RCC 7860 (cell line): Measurements from ENCODE around the gene TNNT2.

Source experiments
- DNase-seq: peaks from one replicate; pipeline ENCODE4 v3.0.0-alpha.2; 2015; ENCODE audit warnings: low spot score
- FAIRE-seq: peaks from 2 replicates; lab custom pipeline; 2012; peaks lifted over from hg19 to GRCh38; lab: Jason Lieb, UNC

TNNT2 gene

DNA sequence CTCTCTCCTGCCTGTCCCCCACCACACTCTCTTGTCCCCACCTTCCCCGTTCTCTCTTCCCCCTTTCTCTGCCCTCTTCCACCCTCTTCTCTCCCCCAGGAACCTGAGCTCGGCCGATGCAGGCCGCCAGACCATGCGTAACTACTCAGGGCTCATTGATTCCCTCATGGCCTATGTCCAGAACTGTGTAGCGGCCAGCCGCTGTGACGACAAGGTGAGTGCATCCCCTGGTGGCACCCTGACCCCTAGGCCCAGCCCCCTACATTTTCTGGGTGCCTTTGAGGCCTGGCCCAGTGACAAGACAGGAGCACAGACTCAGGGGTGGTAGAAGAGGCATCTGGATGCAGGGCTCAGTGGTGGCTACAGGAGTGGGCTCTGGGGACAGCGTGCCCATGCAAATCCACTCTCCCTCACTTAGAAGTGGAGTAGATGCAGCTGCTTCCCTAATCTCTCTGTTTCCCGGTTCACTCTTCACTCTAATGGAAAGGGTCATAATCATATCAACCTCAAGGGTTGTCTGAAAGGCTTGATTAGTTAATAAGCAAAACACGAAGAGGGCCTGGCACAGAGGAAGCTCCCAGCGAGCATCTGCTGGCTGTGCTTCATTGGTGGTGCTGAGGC, 57.2 kb downstream of the TNNT2 start:
- DNase-seq (no peak), FAIRE-seq (no peak)

DNA sequence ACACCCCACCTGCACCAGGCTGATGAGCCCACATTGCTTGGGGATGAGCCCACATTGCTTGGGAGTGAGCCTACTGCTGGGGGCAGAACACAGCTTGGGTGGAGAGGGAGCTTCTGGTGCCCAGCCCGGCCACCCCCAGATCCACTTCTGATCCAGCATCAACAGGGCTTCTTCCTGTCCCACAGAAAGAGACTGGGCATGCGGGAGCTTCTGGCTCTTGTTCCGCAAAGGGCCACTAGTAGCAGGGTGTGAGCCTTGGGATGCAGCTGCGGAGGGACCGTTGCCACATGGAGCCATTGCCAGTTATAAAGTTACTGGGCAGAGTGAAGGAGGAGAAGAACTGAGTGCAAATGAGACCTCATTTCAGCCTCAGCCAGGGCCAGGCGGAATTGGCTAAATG, 57.8 kb downstream of the TNNT2 start:
- no peak for DNase-seq
- FAIRE-seq = no peak

GRCh38 chr1:201318504-201319340, 58.8 kb downstream of the TNNT2 start:
- no peak for DNase-seq
- FAIRE-seq = no peak

DNA sequence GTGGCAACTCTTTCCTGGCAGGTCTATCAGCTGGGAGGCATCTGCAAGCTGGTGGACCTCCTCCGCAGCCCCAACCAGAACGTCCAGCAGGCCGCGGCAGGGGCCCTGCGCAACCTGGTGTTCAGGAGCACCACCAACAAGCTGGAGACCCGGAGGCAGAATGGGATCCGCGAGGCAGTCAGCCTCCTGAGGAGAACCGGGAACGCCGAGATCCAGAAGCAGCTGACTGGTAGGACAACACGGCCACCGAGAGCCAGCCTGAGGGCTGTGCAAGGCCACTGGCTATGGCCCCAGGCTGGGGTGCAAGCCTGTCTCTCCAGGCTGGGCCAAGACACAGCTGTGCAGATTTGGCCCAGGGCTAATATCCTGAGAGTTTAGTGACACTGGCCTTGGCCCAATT, 59.9 kb downstream of the TNNT2 start:
- DNase-seq = no peak

DNA sequence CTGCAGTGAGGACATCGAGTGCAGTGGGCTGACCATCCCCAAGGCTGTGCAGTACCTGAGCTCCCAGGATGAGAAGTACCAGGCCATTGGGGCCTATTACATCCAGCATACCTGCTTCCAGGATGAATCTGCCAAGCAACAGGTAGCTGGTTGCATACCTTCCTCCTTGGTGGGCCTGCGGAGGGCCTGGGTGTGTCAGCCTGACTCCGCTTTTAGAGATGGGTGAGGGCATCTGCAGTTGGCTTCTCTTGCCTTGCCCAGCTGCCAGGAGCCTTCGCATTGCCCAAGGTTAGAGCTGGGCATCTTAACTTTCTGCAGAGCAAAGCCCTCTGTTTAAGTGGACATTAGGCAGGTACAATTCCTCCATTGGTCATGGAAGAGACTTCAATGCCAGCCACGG, 60.9 kb downstream of the TNNT2 start:
- no peak for DNase-seq
- no peak for FAIRE-seq

More for the DNA sequence above, 59.9 kb downstream of the TNNT2 start:
- FAIRE-seq = no peak

- FAIRE-seq (no peak), DNase-seq (no peak)
These were observed 64.4 kb downstream of the TNNT2 start for GRCh38 chr1:201313086-201313485.

DNA sequence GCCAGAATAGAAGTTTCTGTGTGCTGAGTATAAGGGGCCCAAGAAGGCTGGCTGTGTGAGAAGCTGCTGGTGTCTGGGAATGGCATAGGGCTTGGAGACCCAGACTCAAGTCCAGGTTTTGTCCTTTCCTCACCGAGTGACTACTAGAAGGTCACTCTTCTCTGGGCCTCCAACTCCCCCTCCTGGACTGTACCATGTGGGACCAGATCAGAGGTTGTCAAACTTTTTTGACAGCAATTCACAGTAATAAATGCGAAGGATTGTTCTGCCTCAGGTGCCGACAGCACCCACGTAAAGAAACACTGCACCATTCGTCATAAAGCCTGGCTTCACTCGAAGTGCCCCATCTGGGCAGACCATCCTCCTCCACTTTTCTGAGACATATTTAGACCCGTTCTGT, 65.2 kb downstream of the TNNT2 start:
- no peak for DNase-seq
- no peak for FAIRE-seq

- DNase-seq (peak; percentile 43), FAIRE-seq (no peak)
These were observed 66.0 kb downstream of the TNNT2 start for GRCh38 chr1:201311356-201312011.

DNA sequence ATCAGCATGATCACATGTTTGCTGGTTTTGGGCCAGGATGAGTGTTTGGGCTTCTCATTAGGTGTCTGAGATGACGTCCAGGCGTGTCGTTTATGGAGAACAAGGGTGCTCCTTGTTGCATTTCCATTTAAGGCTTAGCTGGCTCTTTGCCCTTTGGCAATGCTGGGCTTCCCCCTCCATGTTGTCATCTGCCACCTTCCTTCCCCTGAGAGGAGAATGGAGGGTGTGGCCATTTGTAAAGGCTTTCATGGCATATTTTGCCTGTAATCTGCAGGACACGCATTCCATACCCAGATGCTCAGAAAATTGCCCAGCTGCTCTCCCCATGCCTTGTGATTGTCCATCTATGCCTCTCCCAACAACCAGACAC, 66.5 kb downstream of the TNNT2 start:
- DNase-seq (peak; percentile 31), FAIRE-seq (no peak)

DNA sequence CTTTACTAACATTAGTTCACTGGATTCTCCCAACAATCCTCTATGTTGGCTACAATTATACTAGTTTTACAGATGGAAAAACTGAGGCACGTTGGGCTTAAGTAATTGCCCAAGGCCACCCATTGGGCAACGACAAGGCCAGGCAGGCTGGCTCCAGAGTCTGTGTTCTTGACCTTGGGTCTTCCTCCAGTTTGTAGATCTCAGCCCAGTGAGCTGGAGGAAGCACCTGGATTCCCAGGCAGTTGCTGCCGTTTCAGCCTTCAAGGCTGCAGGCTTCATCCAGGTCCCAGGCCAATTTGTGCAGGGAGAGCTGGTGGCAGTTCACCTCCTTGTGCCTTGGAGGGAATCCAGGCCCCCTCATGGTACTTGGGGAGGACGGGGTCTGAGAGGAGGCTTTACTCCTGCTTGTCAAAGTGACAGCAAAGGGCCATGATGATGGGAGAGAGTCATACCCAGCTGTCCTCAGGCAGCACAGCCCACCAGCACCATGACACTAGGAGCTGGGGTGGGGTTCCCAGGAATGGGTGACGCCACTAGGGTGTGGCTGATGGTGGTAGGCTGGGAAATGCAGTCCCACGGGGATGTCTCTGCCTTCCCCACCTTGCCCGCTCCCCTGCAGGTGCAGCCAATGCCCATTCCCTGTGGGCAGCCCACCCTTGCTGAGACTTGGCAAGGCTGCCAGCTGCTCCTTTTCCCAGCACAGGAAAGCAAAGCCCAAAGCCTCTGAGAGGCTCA, 67.1 kb downstream of the TNNT2 start:
- DNase-seq (no peak), FAIRE-seq (no peak)

DNA sequence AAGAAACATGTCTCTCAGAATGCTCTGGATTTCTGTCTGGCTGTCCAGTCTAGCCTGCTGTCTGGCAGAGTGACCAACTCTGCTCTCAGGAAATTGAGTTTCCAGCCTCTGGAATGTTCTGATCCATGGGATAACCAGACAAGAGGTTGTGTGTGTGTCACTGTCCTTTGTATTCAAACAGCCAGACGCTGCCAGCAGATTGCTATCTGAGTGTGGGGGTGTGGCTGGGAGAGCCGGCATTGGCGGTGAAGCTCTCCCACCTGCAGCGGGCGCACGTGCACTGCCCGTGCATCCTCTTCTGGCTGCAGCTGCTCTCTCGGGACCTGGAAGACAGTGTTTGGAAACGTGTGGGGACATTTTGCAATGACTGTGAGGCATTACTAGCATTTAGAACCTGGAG, 68.1 kb downstream of the TNNT2 start:
- FAIRE-seq (no peak), DNase-seq (peak; percentile 54)
